Colonic mucosa (tissue), 4 donors: ENCODE measurements around the gene MMEL1. TPM values are rescaled to one million over a fixed set of nuclear protein-coding genes. Genes with fewer than 3 reads are reported as not detected.
"Not testable (repeated sequence)": the region's sequence is repeated elsewhere in the genome, so short reads cannot be mapped to it uniquely, and the experiment has no call there.

Experiments used
- DNase-seq: peaks from one replicate; pipeline ENCODE4 v3.0.0-alpha.2; 2020
- H3K27ac ChIP-seq: fragments of 200-600 bp; one replicate; pipeline ENCODE4 v1.8.0; 2021
- H3K27me3 ChIP-seq: fragments of 200-600 bp; one replicate; pipeline ENCODE4 v1.8.0; 2021
- H3K36me3 ChIP-seq: fragments of 200-600 bp; one replicate; pipeline ENCODE4 v1.8.0; 2021
- H3K4me1 ChIP-seq: fragments of 200-600 bp; one replicate; pipeline ENCODE4 v1.8.0; 2021; ENCODE audit warnings: mild to moderate bottlenecking
- H3K4me3 ChIP-seq: fragments of 200-600 bp; one replicate; pipeline ENCODE4 v1.8.0; 2021
- H3K9ac ChIP-seq, 2 donors: one replicate each; pipeline ENCODE4 v1.7.0; 2013; ENCODE audit warnings: control low read depth in 2 of 2, low read depth in 2 of 2, low read length in 2 of 2
- H3K9me3 ChIP-seq: fragments of 200-600 bp; one replicate; pipeline ENCODE4 v1.8.0; 2021
- intact Hi-C: fragments of 100-400 bp; cut with DNase I; formaldehyde crosslinking; loops from one replicate; pipeline ENCODE4 v1.14.1; 2022
- total RNA-seq, 2 donors: library from RNA; stranded (reverse); fragmentation: NEBNext Ultra II Directional in 1 of 2; extraction: Animal tissue kit (Norgen Biotek cat#: 25700) in 1 of 2; gene quantifications; one replicate each; pipeline ENCODE4 v1.2.1, GENCODE V29; 2021
- TF ChIP-seq, protein P1 (sequence below): fragments of 200-600 bp; IDR thresholded peaks from one replicate; pipeline ENCODE4 v1.8.0; 2022; ENCODE audit warnings: antibody characterized with exemption, mild to moderate bottlenecking
- donor health status: healthy.
- donor health status: DM: no; HTN: no; CAD: no.
- donor health status: DM: no; HTN: no; CAD: no.

Gene MMEL1, protein sequence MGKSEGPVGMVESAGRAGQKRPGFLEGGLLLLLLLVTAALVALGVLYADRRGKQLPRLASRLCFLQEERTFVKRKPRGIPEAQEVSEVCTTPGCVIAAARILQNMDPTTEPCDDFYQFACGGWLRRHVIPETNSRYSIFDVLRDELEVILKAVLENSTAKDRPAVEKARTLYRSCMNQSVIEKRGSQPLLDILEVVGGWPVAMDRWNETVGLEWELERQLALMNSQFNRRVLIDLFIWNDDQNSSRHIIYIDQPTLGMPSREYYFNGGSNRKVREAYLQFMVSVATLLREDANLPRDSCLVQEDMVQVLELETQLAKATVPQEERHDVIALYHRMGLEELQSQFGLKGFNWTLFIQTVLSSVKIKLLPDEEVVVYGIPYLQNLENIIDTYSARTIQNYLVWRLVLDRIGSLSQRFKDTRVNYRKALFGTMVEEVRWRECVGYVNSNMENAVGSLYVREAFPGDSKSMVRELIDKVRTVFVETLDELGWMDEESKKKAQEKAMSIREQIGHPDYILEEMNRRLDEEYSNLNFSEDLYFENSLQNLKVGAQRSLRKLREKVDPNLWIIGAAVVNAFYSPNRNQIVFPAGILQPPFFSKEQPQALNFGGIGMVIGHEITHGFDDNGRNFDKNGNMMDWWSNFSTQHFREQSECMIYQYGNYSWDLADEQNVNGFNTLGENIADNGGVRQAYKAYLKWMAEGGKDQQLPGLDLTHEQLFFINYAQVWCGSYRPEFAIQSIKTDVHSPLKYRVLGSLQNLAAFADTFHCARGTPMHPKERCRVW
- 10 to 100 TPM; 11.4 to 13.9 TPM for total RNA-seq

DNA sequence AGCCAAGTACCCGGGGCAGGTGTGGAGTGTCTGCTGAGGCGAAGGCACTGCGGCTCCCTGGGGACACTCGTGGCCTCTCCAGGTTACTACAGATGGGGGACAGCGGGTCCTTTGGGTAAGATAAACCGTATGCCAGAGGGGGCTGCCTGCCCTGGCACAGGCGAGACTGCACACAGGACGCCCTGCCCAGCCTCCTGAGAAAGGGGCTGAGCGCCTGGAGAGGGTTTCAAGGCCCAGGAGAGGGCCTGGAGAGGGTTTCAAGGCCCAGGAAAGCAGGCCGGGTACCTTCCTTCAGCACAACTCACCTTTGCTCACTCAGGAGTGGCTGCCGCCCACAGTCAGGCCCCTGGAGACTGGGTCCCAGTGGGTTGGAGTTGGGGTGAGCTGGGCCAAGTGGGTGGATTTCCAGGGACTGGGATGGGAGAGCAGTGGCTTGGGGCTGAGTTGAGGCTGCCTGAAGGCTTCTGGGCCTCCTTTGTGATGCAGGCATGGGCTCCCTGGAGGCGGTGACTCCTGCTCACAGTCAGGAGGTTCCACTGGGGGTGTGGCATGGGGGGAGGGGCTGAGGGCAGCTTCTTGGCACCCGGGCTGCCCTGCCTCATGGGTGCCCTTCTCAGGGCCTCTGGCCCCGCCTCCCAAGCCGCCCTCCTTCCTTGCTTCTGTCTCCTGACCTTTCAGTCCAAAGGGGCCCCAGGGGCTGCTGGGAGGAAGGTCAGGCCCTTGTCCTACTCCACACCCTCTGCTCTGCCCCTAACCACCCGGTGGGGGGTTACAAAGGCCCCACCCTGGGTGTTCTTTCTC lies at the start of gene MMEL1:
Gene MMEL1, minus strand, starts transcription at position 456 of the 801 bp plus-strand sequence. CDS start 3,532 bp downstream, outside the sequence.
- peak; percentile 73 for DNase-seq
- Histone ChIP-seq H3K9ac (no peak within 1 kb of the TSS), H3K4me3 (no peak within 1 kb of the TSS), H3K27ac (no peak within 1 kb of the TSS), H3K9me3 (no peaks in the 10 kb centered on the region), H3K27me3 (peaks cover 23% of the 10 kb centered on the region), H3K36me3 (no peaks in the 10 kb centered on the region), H3K4me1 (no peaks in the 10 kb centered on the region)
- intact Hi-C loops: no loop called here
- TF ChIP-seq, protein P1, sequence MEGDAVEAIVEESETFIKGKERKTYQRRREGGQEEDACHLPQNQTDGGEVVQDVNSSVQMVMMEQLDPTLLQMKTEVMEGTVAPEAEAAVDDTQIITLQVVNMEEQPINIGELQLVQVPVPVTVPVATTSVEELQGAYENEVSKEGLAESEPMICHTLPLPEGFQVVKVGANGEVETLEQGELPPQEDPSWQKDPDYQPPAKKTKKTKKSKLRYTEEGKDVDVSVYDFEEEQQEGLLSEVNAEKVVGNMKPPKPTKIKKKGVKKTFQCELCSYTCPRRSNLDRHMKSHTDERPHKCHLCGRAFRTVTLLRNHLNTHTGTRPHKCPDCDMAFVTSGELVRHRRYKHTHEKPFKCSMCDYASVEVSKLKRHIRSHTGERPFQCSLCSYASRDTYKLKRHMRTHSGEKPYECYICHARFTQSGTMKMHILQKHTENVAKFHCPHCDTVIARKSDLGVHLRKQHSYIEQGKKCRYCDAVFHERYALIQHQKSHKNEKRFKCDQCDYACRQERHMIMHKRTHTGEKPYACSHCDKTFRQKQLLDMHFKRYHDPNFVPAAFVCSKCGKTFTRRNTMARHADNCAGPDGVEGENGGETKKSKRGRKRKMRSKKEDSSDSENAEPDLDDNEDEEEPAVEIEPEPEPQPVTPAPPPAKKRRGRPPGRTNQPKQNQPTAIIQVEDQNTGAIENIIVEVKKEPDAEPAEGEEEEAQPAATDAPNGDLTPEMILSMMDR: no peak

DNA sequence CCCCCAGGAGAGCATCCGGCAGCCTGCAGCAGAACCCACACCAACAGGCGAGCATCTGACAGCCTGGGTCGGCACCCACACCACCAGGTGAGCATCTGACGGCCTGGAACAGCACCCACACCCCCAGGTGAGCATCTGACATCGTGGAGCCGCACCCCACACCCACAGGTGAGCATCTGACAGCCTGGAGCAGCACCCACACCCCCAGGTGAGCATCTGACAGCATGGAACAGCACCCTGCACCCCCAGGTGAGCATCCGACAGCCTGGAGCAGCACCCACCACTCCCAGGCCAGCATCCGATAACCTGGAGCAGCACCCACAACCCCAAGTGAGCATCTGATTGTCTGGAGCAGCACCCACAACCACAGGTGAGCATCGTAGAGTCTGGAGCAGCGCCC lies 43.9 kb upstream of the MMEL1 start:
- intact Hi-C loops, H3K9me3 ChIP-seq, DNase-seq, H3K9ac ChIP-seq, H3K4me3 ChIP-seq, H3K4me1 ChIP-seq, H3K27ac ChIP-seq, H3K36me3 ChIP-seq, H3K27me3 ChIP-seq: not testable (repeated sequence)

DNA sequence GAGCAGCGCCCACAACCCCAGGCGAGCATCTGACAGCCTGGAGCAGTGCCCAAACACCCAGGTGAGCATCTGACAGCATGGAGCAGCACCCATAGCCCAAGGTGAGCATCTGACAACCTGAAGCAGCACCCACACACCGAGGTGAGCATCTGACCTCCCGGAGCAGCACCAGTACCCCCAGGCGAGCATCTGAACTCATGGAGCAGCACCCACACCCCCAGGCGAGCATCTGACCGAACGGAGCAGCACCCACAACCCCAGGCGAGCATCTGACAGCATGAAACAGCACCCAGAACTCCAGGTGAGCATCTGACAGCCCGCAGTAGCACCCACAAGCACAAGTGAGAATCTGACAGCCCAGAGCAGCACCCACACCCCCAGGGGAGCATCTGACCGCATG lies 38.8 kb upstream of the MMEL1 start:
- intact Hi-C loops, H3K9me3 ChIP-seq, H3K9ac ChIP-seq, H3K36me3 ChIP-seq, H3K4me3 ChIP-seq, H3K27ac ChIP-seq, H3K27me3 ChIP-seq, H3K4me1 ChIP-seq: not testable (repeated sequence)
- peak; percentile 19 for DNase-seq

GRCh38 chr1:2659806-2660205 lies 27.0 kb upstream of the MMEL1 start:
- H3K4me1 ChIP-seq, H3K36me3 ChIP-seq, DNase-seq, intact Hi-C loops, H3K4me3 ChIP-seq, H3K9ac ChIP-seq, H3K27me3 ChIP-seq, H3K27ac ChIP-seq, H3K9me3 ChIP-seq: not testable (repeated sequence)

DNA sequence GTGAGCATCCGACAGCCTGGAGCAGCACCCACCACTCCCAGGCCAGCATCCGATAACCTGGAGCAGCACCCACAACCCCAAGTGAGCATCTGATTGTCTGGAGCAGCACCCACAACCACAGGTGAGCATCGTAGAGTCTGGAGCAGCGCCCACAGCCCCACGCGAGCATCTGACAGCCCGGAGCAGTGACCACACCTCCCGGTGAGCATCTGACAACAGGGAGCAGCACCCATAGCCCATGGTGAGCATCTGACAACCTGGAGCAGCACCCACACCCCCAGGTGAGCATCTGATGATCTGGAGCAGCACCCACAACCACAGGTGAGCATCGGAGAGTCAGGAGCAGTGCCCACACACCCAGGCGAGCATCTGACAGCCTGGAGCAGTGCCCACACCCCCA lies 25.1 kb upstream of the MMEL1 start:
- H3K27me3 ChIP-seq, H3K36me3 ChIP-seq, H3K9me3 ChIP-seq, DNase-seq, H3K4me1 ChIP-seq, H3K9ac ChIP-seq, H3K27ac ChIP-seq, intact Hi-C loops, H3K4me3 ChIP-seq: not testable (repeated sequence)

- H3K36me3 ChIP-seq, H3K4me3 ChIP-seq, H3K27ac ChIP-seq, H3K9ac ChIP-seq, intact Hi-C loops, H3K4me1 ChIP-seq, H3K27me3 ChIP-seq, DNase-seq, H3K9me3 ChIP-seq: not testable (repeated sequence)
Measured at GRCh38 chr1:2657124-2657523, 24.3 kb upstream of the MMEL1 start.

GRCh38 chr1:2655598-2656434 lies 23.0 kb upstream of the MMEL1 start:
- not testable (repeated sequence) for H3K9me3 ChIP-seq

GRCh38 chr1:2654443-2654948 lies 21.7 kb upstream of the MMEL1 start:
- intact Hi-C loops, H3K9ac ChIP-seq, H3K27me3 ChIP-seq, H3K27ac ChIP-seq, H3K4me3 ChIP-seq, H3K9me3 ChIP-seq, H3K36me3 ChIP-seq, DNase-seq, H3K4me1 ChIP-seq: not testable (repeated sequence)

More at GRCh38 chr1:2655598-2656434, 23.0 kb upstream of the MMEL1 start:
- intact Hi-C loops, H3K27me3 ChIP-seq, H3K36me3 ChIP-seq, H3K4me3 ChIP-seq, DNase-seq, H3K9ac ChIP-seq, H3K4me1 ChIP-seq, H3K27ac ChIP-seq: not testable (repeated sequence)

GRCh38 chr1:2653741-2654442 lies 21.1 kb upstream of the MMEL1 start:
- H3K9me3 ChIP-seq, intact Hi-C loops, H3K4me1 ChIP-seq, H3K27ac ChIP-seq, H3K36me3 ChIP-seq, H3K4me3 ChIP-seq, H3K27me3 ChIP-seq: not testable (repeated sequence)
- DNase-seq: peak; percentile 55
- H3K9ac ChIP-seq: peak overlapping the region in 1 of 2 donors; percentile 43

DNA sequence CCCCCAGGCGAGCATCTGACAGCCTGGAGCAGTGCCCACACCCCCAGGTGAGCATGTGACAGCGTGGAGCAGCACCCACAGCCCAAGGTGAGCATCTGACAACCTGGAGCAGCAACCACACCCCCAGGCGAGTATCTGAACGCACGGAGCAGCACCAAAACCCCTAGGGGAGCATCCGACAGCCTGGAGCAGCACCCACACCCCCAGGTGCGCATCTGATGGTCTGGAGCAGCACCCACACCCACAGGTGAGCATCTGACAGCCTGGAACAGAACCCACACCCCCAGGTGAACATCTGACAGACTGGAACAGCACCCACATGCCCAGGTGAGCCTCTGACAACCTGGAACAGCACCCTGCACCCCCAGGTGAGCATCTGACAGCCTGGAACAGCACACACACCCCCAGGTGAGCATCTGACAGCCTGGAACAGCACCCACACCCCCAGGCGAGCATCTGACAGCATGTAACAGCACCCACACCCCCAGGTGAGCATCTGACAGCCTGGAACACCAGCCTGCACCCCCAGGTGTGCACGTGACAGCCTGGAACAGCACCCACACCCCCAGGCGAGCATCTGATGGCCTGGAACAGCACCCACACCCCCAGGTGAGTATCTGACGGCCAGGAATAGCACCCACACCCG lies 20.2 kb upstream of the MMEL1 start:
- H3K27ac ChIP-seq, H3K9me3 ChIP-seq, intact Hi-C loops, H3K4me3 ChIP-seq, H3K36me3 ChIP-seq, H3K27me3 ChIP-seq, H3K4me1 ChIP-seq, DNase-seq: not testable (repeated sequence)
- H3K9ac ChIP-seq: peak overlapping the region in 1 of 2 donors; percentile 43
